Inferior parietal cortex (tissue), 1 donor: ENCODE data around the gene SMYD3.
A peak's percentile ranks its signal among the peaks of the same experiment; 100 is the strongest.

Source experiments
- DNase-seq: peaks from one replicate; pipeline ENCODE4 v3.0.0-alpha.2; 2016; ENCODE audit errors: extremely low spot score

The SMYD3 gene

GRCh38 chr1:245908543-245908942 lies 598.5 kb downstream of the SMYD3 start:
- no peak for DNase-seq

- no peak for DNase-seq
Observed at GRCh38 chr1:245906207-245906606, 600.9 kb downstream of the SMYD3 start.

- DNase-seq: no peak
Observed at GRCh38 chr1:245903851-245904250, 603.2 kb downstream of the SMYD3 start.

- no peak for DNase-seq
Observed at GRCh38 chr1:245901565-245901964, 605.5 kb downstream of the SMYD3 start.

GRCh38 chr1:245901037-245901436 lies 606.0 kb downstream of the SMYD3 start:
- no peak for DNase-seq

GRCh38 chr1:245898581-245898980 lies 608.5 kb downstream of the SMYD3 start:
- DNase-seq: no peak

- no peak for DNase-seq
Observed at GRCh38 chr1:245896258-245896657, 610.8 kb downstream of the SMYD3 start.

- DNase-seq: no peak
Observed at GRCh38 chr1:245895455-245895959, 611.6 kb downstream of the SMYD3 start.

- DNase-seq: no peak
Observed at GRCh38 chr1:245894843-245895242, 612.2 kb downstream of the SMYD3 start.

- no peak for DNase-seq
Observed at GRCh38 chr1:245893025-245893424, 614.1 kb downstream of the SMYD3 start.

GRCh38 chr1:245888809-245889208 lies 618.3 kb downstream of the SMYD3 start:
- DNase-seq: no peak

- DNase-seq: no peak
Observed at GRCh38 chr1:245887829-245888228, 619.2 kb downstream of the SMYD3 start.

GRCh38 chr1:245881767-245882391 lies 625.2 kb downstream of the SMYD3 start:
- no peak for DNase-seq

- no peak for DNase-seq
Observed at GRCh38 chr1:245880754-245881403, 626.2 kb downstream of the SMYD3 start.

GRCh38 chr1:245879091-245879490 lies 628.0 kb downstream of the SMYD3 start:
- DNase-seq: no peak

- DNase-seq: no peak
Observed at GRCh38 chr1:245878585-245878984, 628.5 kb downstream of the SMYD3 start.

GRCh38 chr1:245877976-245878375 lies 629.1 kb downstream of the SMYD3 start:
- no peak for DNase-seq

- DNase-seq: no peak
Observed at GRCh38 chr1:245876586-245876985, 630.5 kb downstream of the SMYD3 start.

- no peak for DNase-seq
Observed at GRCh38 chr1:245875581-245876261, 631.4 kb downstream of the SMYD3 start.

- DNase-seq: peak; percentile 13
Observed at GRCh38 chr1:245874942-245875580, 632.0 kb downstream of the SMYD3 start.

GRCh38 chr1:245873883-245874671 lies 633.0 kb downstream of the SMYD3 start:
- DNase-seq: no peak

- no peak for DNase-seq
Observed at GRCh38 chr1:245873068-245873467, 634.0 kb downstream of the SMYD3 start.
